Activated CD8-positive, alpha-beta memory T cell treated with anti-CD3 and anti-CD28 coated beads for 24 hours (primary cell): Measurements from ENCODE around the gene CCNG1.
"Not testable (repeated sequence)": the region's sequence is repeated elsewhere in the genome, so short reads cannot be mapped to it uniquely, and the experiment has no call there.

Experiments used
- DNase-seq: peaks from one replicate; pipeline ENCODE4 v3.0.0-alpha.2; 2020

Gene CCNG1

DNA sequence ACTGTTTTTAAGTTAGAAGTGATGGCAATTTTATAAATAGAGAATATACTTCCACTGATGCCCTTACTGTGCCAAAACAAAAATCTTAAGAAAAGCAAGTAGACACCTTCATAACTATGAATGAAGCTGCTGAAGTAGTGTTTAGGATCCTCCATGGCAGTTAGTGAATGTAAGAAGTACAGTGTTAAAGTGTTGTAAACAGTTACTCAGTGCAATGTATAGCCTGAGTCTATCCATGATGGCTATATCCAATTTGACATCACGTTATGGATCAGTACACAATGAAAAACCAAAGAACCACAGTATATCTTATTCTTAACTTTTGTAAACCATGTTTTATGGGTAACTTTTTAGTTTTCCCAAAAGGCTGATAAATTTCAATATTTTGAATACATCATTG is 7.1 kb downstream of the CCNG1 start:
- DNase-seq: no peak

DNA sequence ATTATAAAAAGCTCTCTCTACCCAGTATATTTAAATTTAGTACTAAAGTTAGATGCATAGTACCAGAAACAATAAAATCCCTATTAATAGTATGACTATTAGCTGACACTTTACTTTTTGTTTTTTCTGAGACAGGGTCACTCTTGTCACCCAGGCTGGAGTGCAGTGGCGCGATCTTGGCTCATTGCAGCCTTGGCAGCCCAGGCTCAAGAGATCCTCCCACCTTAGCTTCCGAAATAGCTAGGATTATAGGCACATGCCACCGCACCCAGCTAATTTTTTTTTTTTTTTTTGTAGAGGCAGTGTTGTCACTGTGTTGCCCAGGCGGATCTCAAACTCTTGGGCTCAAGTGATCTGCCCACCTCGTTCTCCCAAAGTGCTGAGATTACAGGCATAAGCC is 8.0 kb downstream of the CCNG1 start:
- DNase-seq: no peak

DNA sequence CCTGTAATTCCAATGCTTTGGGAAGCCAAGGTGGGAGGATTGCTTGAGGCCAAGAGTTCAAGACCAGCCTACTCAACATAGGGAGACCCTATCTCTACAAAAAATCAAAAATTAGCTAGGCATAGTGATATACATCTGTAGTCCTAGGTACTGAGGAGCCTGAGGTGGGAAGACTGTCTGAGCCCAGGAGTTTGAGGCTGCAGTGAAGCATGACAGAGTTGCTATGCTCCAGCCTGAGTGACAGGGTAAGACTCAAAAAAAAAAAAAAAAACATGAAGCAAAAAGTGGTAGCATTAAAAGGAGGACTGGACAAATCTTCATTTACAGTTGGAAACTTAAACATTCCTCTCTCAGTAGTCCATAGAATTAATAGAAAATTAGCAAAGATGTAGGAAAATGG is 9.8 kb downstream of the CCNG1 start:
- DNase-seq: no peak

DNA sequence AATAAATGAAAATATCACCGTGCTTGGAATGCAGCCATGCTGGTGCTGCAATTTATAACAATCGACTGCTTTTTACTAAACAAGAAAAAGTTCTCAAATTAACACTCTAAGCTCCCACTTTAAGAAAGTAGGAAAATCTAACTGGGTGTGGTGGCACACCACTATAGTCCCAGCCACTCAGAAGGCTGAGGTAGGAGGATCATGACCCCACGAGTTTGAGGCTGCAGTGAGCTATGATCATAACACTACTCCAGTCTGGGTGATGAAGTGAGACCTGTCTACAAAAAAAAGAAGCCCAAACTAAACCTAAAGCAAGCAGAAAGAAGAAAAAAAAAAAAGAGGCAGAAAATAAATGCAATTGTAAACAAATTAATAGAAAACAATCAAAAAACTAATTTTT is 10.5 kb downstream of the CCNG1 start:
- DNase-seq: no peak

DNA sequence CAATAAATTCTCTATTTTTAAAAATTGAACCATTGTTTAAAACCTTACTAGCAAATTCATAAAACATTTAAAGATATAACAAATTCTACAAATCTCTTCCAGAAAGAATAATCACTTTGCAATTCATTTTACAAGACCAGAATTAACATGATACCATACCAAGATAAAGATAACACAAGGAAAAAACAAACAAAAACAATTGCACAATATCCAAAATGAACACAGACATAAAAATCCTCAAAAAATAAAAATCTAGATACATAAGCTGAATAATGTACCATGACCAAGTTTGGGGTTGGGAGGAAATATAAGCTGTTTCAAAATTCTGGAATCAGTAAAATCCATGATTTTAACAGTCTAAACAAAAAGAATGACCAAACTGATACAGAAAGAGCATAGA is 11.1 kb downstream of the CCNG1 start:
- DNase-seq: no peak

DNA sequence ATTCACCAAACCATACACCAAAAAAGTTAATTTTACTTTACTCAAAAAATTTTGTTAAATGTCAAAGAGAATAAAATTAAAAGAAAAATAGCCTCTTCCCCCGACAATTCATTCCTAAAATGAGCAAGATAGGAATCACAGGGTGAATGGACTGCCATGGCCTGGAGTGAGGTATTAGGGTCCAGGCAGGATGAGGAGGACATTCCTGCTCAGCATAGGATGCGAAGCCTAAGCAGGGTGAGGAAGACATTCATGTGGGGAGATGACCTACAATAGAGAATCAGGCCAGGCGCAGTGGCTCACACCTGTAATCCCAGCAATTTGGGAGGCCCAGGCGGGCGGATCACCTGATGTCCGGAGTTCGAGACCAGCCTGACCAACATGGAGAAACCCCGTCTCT is 14.1 kb downstream of the CCNG1 start:
- no peak for DNase-seq

DNA sequence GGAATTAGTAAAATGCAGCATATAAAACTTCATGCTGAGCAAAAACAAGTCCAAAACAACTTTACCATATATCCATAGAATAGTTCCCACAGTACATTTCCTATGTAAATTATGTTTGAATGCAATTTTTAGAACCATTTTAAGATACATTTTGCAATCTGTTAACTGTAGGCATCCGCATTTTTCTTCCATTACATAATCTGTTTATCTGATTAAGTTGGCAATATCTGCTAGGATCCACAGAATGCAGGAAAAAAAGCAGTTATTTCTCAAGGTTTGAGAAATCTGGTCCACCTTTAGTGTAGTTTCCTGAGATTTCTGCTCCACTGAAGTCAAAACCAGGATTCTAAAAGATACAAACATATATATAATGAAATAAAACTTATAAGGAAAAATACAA is 16.3 kb downstream of the CCNG1 start:
- no peak for DNase-seq

DNA sequence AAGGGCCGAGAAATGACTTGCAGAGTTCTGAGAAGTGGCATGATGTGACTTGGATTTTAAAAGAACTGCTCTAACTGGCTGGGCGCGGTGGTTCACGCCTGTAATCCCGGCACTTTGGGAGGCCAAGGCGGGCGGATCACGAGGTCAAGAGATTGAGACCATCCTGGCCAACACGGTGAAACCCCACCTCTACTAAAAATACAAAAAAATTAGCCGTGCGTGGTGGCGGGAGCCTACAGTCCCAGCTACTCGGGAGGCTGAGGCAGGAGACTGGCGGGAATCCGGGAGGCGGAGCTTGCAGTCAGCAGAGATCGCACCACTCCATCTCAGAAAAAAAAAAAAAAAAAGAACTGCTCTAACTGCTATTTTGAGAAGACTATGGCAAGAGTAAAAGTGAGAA is 18.0 kb downstream of the CCNG1 start:
- DNase-seq: not testable (repeated sequence)

DNA sequence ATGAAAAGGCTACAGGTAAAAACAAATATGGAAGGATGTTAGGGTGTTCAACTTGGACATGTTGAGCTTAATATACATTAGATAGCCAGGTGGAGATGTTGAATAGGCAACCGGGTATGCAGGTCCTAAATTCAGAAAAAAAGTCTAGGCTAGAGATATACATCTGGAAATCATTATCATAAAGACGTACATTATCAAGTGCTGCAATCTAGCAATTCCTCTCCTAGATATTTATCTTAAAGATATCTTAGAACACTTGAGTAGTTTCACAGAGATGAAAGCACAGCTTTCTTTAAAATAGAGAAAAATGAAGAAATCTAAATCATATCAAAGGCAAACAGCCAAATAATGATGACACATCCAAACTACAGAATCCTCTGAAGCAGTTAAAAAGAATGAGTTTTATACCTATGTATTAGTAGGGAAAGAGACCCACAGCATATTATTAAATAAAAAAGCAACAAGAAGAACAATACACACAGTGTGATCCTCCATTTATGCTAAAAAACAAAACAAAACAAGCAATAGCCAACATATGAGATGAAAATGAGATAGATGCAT is 18.7 kb downstream of the CCNG1 start:
- DNase-seq: no peak

DNA sequence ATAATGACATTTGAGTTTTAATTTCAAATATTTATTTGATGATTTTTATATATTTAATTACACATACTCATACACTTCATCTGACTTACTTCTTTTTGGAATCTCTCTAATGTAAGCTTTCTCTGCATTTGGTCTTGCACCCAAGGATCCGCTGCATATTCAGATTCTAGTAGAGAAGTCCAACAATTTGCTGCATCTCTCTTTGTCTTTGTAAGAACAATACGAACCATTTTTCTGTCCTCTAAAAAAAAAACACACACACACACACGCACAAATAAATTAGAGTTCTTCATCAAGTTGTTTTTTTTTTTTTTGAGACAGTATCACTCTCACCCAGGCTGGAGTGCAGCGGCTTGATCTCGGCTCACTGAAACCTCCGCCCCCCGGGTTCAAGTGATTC is 19.4 kb downstream of the CCNG1 start:
- no peak for DNase-seq

DNA sequence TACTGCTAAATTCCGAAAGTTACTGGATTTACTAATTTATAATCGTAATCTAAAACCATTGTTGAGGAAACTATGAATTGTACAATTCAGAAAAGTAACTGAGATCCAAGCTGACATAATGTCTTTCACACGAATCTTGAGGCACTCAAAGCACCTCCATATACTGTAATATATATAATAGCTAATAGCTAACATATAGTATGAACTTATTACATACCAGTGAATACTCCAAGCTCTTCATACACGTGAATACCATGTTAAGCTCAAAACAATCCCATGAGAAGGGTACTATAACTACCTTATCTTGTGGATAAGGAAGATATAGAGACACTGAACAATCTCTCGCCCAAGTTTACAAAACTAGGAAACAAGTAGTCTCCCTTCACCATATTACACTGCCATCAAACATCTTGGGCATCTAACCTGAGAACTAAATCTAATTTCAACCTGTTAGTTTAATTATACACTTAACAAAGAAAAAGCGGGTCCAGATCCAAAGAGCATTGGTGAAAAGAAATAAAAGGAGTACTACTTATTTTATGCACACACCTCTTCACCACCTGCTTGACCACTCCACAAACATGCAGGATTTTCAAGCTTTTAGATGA is 21.5 kb downstream of the CCNG1 start:
- DNase-seq: no peak

DNA sequence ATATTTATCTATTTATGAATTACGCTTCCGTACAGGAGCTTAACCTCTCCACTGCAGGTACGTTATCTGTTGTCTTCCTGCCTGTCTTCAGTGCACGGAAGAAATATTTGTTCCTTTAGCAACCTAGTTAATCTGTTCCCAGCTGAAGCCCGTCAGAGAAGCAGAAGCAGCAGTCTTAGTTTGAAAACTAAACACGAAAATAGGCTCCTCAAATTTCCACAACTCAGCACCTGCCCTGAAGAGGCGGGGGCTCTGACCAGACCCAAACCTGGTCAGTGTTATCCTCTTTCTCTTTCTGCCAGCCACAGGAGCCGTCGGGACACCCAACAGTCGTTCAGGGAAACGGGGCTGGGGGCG is 22.0 kb downstream of the CCNG1 start:
- no peak for DNase-seq

DNA sequence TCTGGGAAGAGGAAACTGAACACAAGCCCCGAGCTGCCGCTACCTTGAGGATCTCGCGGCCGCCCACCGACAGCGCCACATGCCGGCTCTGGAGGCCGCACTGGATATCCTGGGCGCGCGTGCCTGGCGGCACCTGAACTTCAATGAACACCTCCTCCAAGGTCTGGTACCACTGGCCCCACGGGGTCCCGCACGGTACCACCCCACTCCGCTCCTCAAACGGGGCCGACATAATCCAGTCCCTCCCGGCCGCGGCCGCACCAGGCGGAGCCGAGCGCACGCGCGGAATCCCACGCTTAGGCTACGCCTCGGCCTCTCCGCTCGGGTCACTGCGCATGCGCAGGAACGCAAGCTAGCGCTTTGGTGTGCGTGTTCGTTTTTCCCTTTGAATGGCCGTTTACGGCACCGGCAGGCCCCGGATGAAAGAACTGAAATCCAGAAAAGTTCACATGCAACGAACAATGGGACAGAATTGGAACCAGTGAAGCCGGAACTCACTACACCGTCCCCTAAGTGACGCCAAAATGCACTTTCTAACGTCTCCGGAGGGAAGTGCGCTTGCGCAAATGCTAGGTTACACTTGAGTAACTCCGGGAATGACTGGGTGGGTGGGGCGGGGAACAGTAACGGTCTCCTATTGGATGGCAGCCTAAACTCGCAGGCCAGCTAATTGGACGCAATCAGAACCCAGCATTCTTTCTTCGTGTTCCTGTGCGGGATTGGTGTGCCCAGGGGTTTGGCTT is 22.6 kb downstream of the CCNG1 start, which contains the start of gene NUDCD2:
Gene NUDCD2, minus strand, starts transcription at position 284 of the 743 bp plus-strand sequence. Its CDS starts 52 bp downstream, at position 232.
- peak; percentile 99 for DNase-seq

DNA sequence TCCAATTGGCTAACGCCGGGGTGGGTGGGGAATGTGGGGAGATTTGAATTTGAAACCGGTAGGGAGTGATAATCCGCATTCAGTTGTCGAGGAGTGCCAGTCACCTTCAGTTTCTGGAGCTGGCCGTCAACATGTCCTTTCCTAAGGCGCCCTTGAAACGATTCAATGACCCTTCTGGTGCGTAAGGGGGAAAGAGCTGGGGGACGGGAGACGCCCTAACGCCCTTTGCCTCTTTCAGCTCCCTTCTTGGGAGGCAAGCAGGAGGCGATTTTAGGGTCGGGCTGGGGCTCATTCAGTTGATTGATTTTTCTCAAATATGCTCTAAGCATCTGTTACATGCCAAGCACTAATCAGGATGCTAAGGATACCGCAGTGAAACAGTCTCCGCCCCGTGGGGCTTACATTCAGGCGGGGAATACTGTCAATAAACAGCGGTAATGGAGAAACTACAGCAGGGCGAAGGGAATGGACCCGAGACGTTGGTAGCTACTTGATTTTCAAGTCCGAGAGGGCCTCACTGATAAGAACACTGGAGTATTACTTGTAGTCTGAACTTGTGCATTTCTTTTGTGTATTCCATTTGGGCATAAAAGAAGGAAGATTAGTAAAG is 23.3 kb downstream of the CCNG1 start, which contains the start of gene HMMR:
Gene HMMR, plus strand, starts transcription at position 71 of the 610 bp plus-strand sequence. Its CDS starts 61 bp downstream, at position 132.
- no peak for DNase-seq

DNA sequence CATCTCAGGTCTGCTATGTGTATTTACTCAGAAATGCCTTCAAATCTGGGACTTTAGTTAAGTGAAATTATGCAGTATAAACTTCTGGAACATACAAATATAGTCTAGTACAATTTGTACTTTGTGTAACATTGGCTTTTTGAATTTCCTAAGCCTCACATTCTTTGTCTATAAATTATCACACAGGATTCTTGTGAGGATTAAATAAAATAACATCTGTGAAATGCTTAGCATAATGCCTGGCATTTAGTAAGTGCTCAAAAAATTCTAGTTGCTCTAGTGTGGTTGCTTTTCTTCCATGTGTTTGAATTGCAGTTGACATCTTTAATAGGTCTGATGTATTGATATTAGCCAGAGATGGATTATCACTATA is 25.7 kb downstream of the CCNG1 start:
- DNase-seq: no peak

DNA sequence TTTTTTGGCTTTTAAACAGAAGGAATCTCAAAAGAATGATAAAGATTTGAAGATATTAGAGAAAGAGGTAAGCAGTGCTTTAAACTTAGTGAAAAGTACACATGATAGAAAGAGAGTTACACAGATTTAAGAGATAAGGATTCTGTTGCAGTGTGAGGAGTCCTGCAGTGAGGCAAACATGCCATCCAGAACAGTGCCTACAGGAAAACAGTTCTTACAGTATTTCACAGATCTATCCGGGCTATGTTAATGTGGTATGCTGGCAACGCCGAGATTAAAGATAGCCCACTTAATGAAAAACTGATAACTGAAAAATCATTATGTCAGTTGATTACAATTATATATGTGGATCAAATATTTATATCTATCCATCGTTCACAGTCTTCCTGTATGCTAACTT is 30.3 kb downstream of the CCNG1 start:
- no peak for DNase-seq

DNA sequence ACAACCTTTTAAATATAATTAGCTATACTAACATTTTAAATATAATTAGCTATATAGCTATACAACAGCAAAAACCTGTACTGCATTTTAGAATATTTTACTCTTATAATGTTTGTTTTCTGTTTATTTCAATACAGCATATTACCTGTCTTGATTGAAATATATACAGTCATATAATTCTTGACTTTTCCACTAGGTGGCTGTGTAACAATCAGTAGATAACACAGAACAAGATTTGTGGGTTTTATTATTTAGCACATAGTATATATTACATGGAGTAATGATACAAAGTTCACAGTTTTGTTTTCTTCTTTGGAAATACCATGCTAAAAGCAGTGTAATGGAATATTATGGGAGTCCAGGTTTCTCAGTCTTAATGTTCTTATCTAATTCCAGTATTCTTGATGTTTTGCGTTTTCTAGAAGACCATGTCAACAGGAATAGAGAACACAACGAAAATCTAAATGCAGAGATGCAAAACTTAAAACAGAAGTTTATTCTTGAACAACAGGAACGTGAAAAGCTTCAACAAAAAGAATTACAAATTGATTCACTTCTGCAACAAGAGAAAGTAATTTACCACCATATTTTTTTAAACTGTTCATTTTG is 36.3 kb downstream of the CCNG1 start:
- DNase-seq: no peak

DNA sequence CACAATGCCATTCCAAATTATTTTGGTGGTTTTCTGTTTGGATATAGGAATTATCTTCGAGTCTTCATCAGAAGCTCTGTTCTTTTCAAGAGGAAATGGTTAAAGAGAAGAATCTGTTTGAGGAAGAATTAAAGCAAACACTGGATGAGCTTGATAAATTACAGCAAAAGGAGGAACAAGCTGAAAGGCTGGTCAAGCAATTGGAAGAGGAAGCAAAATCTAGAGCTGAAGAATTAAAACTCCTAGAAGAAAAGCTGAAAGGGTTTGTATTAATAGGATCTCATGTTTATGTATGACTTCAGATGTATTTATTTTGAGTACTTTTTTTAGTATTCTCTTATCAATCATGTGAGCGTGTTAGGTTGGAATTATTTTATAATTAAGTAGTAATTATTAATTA is 38.0 kb downstream of the CCNG1 start:
- DNase-seq: no peak

DNA sequence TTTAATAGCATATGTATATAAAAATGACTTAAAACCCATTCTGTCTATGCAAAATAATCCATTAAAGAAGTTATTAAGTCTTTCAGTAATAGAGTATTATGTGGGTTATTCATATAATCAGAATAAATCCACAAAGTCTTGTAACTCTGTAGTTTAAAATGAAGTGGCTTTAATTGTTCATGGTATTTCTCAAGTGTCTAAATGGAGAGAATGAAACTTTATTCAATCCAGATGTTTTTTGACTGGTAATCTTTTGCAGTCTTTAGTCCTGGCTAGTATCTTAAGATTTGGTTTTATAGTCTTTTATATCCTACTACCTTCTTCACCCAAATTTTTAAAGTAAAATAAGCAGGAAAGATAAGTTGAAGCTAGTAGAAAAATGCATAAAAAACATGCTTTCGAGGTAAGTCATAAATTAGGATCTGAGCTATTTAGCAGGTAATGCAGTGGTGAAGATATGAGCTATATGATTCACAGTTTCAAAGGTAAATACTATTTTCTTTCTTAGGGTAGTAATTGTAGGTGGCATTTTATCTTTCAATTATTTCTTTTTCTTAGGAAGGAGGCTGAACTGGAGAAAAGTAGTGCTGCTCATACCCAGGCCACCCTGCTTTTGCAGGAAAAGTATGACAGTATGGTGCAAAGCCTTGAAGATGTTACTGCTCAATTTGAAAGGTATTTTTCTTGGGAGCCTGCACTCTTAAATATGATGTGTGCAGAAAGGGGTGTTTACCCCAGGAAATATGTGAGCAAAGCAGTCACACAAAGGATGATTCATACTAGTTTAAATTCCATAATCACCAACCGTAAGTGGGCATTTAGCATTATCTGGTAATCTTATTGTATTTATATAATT is 41.0 kb downstream of the CCNG1 start:
- DNase-seq: no peak

DNA sequence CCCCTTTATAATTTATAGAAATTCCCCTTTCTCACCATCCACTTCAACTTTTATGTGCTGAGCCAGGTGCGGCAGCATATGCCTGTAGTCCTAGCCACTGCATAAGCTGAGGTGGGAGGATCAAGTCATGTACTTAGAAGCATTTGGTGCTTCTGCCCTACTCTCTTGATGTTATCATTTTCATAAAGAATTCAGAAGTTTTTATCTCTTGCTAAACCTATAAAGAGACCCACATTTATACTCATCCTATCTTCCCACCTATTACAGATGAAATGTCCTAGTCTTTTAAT is 41.5 kb downstream of the CCNG1 start:
- no peak for DNase-seq

DNA sequence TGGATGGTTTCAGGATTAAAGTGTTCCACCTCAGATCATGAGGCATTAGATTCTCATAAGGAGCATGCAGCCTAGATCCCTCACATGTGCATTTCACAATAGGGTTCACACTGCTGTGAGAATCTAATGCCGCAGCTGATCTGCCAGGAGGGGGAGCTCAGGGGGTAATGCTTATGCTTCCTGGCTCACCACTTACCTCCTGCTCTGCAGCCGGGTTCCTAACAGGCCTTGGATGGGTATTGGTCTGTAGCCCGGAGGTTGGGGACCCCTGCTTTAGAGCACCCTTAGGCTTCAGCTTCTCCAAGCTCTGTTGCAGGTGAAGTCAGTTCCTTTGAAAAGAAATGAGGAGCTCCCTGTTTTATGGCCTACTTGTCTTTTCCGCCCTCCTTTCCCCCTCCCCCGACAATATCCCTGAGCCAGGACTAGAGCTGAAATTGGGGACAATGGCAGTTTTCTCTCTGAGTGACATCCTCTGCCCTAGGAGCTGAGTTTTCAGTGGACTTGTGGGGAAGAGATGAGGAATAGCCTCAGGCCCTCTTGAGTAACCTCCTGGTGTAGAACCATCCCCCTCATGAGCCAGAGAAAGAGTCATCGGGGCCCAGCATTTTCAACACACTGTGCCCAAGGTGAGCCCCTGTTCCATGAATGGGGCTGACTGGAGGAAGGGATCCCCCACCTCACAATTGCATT is 51.8 kb downstream of the CCNG1 start:
- no peak for DNase-seq

DNA sequence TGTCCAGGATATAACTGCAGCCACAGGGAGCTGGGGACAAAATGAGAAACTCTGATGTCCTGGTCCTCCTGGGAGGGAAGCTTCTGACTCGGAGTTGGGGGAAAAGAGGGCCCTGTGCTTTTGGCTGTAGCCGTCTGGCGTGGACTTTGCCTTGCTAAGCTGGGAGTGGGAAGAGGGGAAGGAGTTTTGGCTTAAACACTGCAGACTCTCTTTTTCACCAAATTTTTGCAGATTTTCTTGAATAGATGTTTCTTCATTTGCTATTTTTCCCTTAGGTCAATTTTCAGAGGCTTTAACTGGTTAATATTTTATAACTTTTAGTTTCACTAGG is 52.3 kb downstream of the CCNG1 start:
- DNase-seq: no peak
